ENCODE data around the gene CELF5.
A peak's percentile ranks its signal among the peaks of the same experiment; 100 is the strongest.

Gene CELF5

DNA sequence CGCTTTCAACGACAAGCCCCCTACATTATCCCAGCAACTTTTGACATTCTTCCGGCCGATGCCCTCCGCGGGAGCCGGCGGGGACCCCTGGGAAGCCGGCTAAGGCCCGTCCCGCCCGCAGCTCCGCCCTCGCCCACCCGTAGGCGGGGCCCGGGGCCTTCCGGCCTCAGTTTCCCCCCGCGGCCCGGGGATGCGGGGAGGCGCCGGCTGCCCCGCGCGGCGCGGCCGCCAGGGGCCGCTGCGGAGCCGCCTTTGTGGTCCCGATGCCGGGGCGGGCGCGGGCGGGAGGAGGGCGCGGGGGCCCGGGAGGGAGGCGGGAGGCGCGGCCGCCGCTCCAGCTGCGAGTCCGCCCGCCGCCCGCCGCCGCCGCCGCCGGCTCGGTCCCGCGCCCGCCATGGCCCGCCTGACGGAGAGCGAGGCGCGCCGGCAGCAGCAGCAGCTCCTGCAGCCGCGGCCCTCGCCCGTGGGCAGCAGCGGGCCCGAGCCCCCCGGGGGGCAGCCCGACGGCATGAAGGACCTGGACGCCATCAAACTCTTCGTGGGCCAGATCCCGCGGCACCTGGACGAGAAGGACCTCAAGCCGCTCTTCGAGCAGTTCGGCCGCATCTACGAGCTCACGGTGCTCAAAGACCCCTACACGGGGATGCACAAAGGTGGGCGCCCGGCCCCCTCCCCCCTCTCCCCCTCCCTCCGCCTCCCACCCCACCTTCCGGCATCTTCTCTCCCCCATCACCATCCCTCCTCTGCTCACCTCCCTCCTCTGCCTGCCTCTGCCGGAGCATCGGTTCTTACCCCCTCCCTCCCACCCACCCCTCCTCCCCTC lies at the start of gene CELF5:
Gene CELF5 (plus strand): TSS at position 316 of the 823 bp plus-strand sequence. CDS start 79 bp downstream, at position 395.
- DNase-seq, result peak; percentile 2

DNA sequence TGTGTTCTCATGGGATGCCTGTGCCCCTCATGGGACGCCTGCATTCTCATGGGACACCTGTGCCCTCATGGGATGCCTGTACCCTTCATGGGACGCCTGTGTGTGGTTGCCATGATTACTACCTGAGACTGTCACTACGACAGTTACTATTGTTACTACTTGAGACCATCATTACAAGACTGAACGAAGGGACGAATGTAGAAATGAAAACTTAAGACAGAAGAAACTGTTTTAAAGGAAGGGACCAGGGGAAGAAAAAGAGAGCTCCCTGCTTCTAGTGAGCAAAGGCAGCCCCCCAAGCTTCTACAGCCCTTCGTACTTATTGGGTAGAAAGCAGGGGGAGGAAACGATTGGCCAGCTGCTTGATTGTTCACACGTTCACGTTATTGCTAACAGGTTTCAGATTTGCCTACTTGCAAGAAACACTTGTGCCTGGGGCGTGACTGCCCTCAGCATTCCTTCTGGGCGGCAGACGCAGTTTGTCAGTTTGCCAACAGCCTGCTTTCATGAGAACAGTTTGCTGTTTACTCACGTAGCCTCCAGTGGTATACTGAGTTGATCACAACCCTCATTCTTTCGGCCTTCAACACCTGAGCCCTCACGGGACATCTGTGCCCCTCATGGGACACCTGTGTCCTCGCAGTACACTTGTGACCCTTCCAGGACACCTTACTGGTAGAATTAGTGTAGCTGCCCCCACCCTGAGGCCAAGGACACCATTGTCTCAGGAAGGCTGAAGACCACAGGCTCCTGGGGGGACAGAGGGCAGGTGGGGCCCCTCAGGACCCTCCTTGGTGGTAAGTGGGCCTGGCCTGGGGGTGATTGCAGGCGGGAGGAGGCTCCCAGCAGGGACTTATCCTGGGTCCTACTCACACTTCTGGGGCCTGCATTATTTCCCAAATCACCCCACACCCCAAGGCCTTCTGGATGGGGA lies 48.4 kb upstream of the CELF5 start:
- DNase-seq, result no peak

DNA sequence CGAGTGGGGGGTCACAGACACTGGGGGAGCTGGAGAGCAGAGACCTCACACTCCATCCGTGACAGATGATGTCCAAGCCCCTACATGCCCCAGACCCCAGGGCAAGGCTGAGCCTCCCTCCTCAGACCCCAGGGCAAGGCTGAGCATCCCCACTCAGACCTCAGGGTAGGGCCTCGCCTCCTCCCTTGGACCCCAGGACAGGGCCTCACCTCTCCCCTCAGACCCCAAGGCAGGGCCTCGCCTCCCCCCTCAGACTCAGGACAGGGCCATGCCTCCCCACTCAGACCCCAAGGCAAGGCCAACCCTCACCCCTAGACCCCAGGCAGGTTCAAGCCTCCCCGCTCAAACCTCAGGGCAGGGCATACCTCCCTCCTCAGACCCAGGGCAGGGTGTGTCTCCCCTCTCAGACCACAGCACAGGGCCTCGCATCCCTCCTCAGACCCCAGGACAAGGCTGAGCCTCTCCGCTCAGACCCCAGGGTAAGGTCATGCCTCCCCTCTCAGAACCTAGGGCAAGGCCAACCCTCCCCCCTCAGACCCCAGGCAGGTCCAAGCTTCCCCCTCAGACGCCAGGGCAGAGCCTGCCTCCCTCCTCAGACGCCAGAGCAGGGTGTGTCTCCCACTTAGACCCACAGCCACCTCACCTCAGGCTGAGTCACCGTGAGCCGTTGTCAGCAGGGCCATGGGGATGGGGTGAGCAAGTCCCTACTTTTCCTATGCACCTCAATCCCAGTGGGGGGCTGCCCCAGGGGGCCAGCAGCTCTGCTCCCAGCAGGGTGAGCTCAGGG lies 47.6 kb upstream of the CELF5 start:
- no peak for DNase-seq

DNA sequence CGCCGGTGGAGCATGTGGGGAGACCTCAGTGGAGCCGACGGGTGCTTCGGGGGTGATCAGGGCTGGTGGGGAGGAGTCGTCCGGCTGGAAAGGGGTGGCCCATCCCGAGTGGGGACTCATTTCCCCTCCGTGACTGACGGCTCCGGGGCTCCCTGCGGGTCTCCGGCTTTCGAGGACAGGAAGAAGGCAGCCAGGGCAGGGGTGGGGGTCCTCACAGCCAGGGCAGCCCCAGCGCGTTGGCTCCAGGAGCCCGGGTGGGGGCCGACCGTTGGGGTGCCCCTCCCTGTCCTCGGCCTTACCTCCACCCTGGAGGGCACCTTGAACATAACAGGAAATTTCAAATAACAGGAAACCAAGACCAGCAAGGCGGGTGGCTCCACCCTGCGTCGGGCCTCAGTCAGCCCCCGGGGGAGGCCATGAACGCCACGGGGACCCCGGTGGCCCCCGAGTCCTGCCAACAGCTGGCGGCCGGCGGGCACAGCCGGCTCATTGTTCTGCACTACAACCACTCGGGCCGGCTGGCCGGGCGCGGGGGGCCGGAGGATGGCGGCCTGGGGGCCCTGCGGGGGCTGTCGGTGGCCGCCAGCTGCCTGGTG lies 46.0 kb upstream of the CELF5 start, which contains the start of gene S1PR4:
Gene S1PR4 (plus strand): TSS at position 393 of the 596 bp plus-strand sequence. CDS start 24 bp downstream, at position 417.
- DNase-seq, result no peak

- no peak for DNase-seq
These were observed 45.3 kb upstream of the CELF5 start for GRCh38 chr19:3178973-3179738.

GRCh38 chr19:3179739-3180293 lies 44.6 kb upstream of the CELF5 start:
- DNase-seq, result no peak

DNA sequence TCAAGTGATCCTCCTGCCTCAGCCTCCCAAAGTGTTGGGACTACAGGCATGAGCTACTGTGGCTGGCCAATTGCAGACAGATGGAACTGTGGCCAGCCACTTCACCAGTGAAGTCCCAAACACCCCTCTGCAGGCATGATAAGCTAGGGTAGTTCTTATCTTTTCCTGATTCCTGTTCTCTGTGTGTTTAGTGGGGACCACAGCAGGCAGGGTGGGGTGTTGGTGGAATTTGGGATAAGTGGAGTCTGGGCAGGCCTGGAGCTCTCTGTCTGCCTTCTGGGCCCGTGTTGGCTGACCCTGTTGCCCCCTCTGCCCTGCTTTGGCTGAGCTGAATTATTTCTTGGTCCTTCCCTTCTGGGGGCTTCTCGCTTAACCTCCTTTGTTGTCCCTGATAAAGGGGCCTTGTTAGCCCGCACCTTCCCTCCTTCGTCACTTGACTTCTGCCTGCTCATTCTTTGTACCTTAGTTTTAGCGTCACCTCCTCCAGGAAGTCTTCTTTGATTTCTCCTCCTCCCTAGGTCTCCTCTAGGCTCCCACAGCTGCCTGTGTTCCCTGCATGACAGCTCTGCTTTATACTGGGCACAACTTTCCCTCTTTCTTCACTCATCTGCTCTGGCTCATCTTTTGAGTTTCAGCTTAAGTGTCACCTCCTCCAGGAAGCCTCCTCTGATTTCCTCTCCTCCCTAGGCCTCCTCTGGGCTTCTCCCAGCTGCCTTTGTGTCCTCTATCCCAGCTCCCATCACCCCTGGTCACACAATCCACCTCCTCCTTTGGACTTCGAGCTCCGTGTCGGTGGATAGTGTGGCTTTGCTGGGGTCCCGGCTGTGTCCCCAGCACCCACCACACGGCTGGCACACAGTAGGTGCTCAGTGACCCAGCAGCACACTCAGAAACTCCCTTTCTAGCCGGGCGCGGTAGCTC lies 40.5 kb upstream of the CELF5 start:
- DNase-seq, result no peak

- DNase-seq, result peak; percentile 62
These were observed 39.5 kb upstream of the CELF5 start for GRCh38 chr19:3184847-3185460.

DNA sequence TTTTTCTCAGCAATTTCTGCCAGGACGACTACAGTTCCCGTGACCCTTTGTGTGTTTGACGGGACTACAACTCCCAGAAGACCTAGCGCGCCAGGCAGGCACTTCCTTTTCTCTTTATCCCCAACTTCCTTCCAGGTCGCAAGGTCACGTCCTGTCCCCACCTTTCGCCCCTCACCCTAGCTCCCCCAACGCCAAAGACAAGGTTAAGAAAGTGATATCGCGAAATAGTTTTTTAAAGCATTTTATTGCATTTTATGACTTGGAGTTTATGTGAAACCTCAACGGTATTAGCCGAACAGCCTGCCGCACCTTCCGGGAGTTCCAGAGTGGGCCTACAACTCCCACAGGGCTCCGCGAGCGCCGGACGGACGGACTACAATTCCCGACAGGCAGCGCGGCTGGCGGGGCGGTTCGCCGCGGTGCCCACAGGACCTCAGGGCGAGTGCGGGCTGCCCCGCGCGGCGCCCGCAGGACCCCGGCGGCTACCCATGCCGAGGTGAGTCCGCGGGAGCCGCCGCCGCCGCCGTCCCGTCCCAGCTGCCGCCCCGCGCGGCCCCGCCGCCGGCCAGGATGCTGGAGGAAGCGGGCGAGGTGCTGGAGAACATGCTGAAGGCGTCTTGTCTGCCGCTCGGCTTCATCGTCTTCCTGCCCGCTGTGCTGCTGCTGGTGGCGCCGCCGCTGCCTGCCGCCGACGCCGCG lies 38.9 kb upstream of the CELF5 start, which contains the start of gene NCLN:
Gene NCLN (plus strand): TSS at position 470 of the 699 bp plus-strand sequence. CDS start 101 bp downstream, at position 571.
- peak; percentile 88 for DNase-seq

- no peak for DNase-seq
These were observed 38.2 kb upstream of the CELF5 start for GRCh38 chr19:3186160-3186688.

DNA sequence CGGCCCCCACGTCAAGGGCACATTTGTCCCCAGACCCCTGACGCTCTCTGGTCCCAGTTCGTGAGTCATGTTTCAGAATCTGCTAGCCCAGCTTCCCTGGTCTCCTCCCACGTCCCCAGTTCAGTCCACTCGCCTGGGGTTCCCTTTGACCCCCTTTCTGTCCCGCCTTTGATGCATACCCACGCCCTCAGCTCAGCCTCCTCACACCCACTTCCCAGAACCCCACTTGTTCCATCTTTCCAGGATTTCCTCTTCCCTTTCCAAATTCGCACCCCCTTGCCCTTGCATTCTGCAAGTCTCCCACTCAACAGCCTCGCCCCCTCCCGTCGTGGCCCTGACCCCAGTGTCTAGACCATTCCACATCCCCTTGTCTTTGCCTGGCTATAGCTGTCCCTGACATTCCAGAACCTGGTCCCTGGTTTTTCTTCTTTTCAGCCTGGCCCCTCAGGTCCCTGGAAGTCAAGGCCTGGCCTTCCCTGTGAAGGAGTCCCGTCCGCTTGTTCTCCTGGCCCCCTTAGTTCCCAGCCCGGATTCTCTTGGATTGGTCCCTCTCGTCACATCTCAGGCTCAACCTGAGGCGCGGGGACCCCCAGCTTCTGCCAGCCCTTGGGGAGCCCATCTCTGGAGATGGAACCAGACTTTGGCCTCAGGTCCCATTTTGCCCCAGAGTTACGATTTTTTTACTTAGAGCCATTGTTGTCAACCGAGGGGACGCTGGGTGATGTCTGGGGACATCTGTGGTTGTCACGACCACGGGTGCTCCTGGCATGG lies 37.4 kb upstream of the CELF5 start:
- DNase-seq, result no peak

DNA sequence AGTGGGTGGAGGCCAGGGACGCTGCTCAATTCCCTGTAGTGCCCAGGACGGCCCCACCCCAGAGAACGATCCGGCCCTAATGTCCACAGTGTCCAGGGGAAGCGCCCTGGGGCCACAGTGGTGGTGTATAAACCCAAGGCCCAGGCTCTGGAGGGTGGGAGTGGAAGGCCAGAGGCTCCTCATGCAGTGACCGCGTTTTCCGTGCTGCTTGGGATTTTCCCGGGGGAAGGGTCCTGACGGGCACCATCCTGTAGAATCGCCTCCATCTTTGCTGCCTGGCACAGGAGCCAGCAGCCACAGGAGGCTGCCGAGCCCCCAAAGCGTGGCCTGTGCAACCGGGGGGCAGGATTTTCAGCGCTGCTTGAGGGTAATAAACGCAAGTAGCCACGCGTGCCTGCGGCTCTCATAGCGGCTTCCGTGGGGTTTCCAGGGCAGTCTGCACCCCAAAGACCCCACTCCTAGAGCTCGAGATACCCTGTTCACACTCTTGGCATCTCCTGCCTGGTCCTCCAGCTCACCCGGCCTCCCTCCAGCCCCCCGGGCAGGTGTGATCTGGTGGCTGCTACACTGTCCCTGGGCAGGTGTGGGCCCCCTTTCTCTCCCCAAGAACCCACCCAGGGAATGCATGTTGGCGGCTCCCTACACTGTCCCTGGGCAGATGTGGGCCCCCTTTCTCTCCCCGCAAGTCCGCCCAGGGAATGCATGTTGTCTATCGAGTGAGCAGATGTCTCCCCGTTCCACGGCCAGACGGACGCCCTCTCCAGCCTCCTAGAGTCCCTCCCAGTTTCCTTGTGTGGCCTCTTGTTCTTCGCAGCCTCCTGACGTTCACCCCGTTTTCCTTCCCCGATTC lies 36.6 kb upstream of the CELF5 start:
- no peak for DNase-seq

DNA sequence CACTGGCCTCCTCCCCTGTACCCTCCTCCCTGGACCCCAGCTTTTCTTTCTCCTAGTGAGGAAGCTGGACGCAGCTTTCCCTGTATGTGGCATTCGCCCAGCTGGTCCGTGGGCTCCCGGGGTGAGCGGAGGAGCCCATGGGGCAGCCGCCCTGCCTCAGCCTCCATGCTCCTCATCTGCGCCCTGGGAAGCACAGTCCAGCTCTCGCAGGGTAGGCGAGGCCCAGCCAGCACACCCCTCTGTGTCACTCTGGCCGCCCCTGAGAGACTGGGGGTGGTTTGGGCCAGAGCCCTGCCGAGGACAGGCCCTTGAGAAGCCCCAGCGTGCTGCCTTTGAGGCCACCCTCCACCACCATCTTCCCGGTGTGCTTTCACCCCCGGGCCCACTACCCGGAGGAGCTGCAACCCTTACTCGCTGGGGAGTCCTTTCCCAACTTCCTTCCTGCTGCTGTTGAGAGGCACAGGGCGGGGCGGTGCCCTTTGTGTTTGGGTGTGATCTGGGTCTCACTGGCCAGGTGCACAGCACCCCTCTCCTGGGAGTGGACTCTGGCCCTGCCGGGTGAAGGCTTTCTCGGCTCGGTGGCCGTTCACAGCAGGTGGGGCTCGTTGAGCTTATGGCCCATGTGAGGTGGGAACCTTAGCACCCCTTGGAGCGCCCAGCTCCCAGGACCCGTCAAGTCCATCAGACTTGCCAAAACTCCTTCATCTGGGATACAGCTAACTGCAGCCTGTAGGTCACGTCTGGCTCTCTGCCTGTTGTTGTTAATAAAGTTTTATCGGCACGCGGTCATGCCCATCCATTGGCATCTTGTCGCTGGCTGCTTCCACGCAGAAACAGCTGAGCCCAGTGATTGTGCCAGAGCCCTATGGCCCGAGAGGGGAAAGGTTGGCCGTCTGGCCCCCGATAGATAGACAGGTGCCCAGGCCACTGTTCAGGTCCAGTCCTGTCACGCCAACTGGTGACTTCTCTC lies 35.5 kb upstream of the CELF5 start:
- no peak for DNase-seq

DNA sequence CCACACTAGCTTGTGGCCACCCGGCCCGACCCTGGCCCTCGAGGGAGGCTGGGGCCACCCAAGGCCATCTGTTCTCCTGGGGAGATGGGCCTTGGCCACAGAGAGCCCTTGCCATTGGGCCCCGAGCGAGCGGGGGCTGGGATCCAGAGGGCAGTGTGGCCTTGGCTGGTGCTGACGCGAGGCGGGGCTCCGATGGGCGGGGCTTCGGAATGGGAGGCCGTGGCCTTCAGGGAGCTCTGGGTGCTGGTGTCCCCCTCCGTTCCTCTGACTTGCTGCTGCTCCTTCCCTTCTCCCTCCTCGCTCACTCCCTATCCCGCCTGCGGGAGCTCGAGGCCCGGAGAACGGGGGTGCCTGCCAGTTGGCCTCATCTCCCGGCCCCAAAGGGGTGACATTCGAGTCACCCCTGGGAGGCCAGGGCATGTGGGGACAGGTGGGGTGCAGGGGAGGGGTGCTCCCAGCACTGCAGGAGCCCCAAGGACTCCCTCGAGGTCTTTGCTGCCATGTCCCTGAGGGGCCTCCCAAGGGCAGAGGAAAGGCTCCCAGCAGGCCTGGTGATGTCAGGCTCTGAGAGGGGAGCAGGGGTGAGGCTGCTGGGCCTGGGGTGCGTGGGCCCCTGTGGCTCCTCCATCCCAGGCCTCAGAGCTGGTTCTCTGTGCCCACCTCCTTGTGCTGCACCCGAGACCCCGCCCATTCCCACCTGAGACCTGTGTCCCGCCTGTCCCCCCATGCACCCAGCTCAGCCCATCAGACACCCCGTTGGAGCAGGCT lies 34.6 kb upstream of the CELF5 start:
- DNase-seq, result no peak

GRCh38 chr19:3190470-3190770 lies 34.0 kb upstream of the CELF5 start:
- no peak for DNase-seq

All from DMS153 (cell line).